ENCODE measurements around the gene TCTN2.

DNA sequence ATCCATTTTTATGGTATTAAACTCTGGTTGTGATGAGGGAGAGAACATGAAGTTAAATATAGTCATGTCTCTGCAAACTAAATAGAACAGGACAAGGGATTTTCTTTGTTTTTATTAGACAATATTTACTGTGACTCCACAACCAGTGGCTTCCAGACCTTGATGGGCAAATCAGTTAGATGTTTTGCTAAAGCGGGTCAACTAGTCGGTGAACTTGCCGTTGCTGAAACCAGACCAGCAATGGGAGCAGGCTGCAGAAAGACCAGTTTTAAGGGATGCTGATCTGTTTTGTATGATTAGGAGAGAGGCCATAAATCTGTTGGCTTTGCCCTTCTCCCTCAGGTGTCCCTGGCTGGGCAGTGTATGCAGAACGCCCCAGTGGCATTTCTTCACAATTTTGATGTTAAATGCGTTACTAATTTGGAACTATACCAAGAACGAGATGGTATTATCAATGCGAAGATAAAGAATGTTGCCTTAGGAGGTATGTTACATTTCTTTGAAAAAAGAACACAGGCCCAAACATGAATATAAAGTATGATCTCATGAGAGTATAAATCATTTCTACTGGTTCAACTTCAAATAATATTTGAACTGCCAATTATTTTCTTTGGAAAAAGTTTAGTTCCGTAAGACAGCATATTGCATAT lies 19.4 kb downstream of the TCTN2 start:
- TF ChIP-seq, protein P1, sequence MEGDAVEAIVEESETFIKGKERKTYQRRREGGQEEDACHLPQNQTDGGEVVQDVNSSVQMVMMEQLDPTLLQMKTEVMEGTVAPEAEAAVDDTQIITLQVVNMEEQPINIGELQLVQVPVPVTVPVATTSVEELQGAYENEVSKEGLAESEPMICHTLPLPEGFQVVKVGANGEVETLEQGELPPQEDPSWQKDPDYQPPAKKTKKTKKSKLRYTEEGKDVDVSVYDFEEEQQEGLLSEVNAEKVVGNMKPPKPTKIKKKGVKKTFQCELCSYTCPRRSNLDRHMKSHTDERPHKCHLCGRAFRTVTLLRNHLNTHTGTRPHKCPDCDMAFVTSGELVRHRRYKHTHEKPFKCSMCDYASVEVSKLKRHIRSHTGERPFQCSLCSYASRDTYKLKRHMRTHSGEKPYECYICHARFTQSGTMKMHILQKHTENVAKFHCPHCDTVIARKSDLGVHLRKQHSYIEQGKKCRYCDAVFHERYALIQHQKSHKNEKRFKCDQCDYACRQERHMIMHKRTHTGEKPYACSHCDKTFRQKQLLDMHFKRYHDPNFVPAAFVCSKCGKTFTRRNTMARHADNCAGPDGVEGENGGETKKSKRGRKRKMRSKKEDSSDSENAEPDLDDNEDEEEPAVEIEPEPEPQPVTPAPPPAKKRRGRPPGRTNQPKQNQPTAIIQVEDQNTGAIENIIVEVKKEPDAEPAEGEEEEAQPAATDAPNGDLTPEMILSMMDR (conservative IDR thresholded peaks at IDR 0.05; ENCODE audit: low read depth, low read length): no peak
- TF ChIP-seq EZH2 (IDR thresholded peaks at IDR 0.05; ENCODE audit: borderline replicate concordance, low read depth, low read length, poor library complexity, severe bottlenecking): no peak
